Measurements from ENCODE around the gene DDC.

Gene DDC

GRCh38 chr7:50504646-50505546 is 60.3 kb downstream of the DDC start:
- TF ChIP-seq POLR2A (IDR thresholded peaks at IDR 0.05; ENCODE audit: low read length) (no peak), GATA1 (IDR thresholded peaks at IDR 0.05; ENCODE audit: low read depth, low read length) (no peak)
- DNase-seq, result no peak

DNA sequence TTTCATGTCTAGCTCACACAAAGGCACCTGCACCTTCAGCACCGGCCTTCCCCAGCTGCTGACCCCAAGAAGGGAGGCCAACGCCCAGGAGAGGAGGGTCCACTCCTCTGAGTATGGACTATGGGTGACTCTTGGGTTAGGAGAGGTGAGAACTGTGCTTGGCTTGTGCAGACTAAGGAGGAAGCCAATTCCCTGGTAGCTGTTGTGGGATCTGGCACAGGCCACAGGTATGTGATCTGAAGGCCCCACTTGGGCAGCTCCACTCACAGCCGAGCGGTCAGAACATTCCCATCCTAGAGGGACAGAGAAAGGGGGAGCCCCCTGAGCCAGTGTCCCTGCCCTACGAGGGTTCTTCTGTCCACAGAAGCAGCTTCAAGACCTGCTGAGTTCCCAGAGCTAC is 62.3 kb downstream of the DDC start:
- DNase-seq, result no peak
- TF ChIP-seq POLR2A (IDR thresholded peaks at IDR 0.05; ENCODE audit: low read length), result no peak
- no peak for TF ChIP-seq GATA1 (IDR thresholded peaks at IDR 0.05; ENCODE audit: low read depth, low read length)

GRCh38 chr7:50502001-50502684 is 63.1 kb downstream of the DDC start:
- TF ChIP-seq GATA1 (IDR thresholded peaks at IDR 0.05; ENCODE audit: low read depth, low read length) (no peak), POLR2A (IDR thresholded peaks at IDR 0.05; ENCODE audit: low read length) (no peak)
- no peak for DNase-seq

DNA sequence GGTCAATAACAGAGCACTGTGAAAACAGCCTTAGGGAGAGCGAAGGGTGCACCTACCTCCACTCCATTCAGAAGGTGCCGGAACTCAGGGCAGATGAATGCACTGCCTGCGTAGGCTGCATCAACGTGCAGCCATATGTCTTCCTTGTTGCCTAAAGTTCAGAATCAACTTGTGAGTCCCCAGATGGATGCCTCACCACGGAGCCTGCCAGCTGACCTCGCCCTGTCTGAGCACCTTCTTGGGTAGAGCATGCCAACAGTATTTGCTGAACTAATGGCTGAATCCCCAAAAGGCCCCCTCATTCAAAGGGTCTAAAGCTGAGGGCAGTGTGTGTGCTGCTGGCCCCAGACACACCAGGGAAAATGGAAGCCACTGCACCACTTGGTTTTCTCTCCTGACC is 66.1 kb downstream of the DDC start:
- TF ChIP-seq POLR2A (IDR thresholded peaks at IDR 0.05; ENCODE audit: low read length) (no peak), GATA1 (IDR thresholded peaks at IDR 0.05; ENCODE audit: low read depth, low read length) (no peak)
- no peak for DNase-seq

GRCh38 chr7:50497968-50498367 is 67.2 kb downstream of the DDC start:
- DNase-seq, result no peak
- no peak for TF ChIP-seq POLR2A (IDR thresholded peaks at IDR 0.05; ENCODE audit: low read length)
- no peak for TF ChIP-seq GATA1 (IDR thresholded peaks at IDR 0.05; ENCODE audit: low read depth, low read length)

GRCh38 chr7:50497068-50497642 is 68.0 kb downstream of the DDC start:
- DNase-seq, result peak; percentile 58 to 78
- TF ChIP-seq POLR2A (IDR thresholded peaks at IDR 0.05; ENCODE audit: low read length) (peak; percentile 50), GATA1 (IDR thresholded peaks at IDR 0.05; ENCODE audit: low read depth, low read length) (peak; percentile 46)

DNA sequence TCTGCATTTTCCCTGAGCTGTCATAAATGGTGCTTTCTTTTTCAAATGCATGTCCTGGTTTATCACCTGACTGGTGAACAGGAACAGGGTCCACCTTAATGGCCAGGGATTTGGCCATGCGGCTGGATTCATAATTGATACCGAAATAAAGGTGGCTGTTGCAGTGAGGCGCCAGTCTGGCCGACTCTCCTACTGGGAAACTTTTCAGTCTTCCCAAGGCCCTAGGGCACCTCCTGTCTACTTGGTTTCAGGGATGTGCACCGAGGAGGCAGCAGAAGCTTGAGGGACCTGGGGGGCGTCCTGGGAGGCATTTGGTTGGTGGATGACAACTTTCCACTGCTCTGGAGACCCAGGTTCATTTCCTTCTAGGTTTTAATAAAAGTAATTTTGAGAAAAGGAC is 68.6 kb downstream of the DDC start:
- no peak for TF ChIP-seq GATA1 (IDR thresholded peaks at IDR 0.05; ENCODE audit: low read depth, low read length)
- no peak for TF ChIP-seq POLR2A (IDR thresholded peaks at IDR 0.05; ENCODE audit: low read length)
- DNase-seq, result no peak

GRCh38 chr7:50495746-50496145 is 69.5 kb downstream of the DDC start:
- no peak for DNase-seq
- no peak for TF ChIP-seq POLR2A (IDR thresholded peaks at IDR 0.05; ENCODE audit: low read length)
- TF ChIP-seq GATA1 (IDR thresholded peaks at IDR 0.05; ENCODE audit: low read depth, low read length), result no peak

DNA sequence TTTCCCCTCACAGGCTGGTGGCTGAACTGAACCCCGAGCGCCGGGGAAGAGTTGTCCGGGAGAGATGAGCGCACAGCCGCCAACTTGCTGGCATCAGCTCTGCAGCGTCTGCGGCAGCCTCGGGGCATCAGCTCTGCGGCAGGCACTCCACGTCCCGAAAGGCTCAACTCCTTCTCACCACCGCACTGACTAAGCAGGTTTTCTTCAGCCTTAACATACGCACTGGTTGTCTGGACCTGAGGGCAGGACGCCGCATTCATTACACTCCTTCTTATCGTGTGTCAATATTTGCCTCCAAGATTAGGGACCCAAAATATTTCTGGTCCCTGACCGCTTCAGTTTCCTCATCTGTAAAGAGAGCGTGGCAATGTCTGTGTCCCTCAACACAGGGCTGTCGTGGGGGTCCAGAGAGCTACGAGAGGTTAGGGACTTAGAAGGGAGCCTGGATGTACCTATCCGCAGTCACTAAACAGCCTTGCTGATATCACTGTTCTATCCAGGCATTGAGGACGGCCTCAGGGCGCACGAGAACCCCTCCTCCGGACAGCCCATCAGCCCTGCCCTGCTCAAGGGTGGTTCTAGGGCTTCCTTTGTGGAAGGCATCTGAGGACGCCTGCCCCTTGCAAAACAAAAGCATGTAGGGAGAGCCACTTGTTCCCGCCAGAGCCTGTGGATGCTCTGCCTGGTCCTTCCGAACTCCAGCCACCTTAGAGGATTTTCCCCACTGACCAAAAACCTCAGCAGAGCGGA is 72.3 kb downstream of the DDC start:
- DNase-seq, result no peak
- TF ChIP-seq POLR2A (IDR thresholded peaks at IDR 0.05; ENCODE audit: low read length) (no peak), GATA1 (IDR thresholded peaks at IDR 0.05; ENCODE audit: low read depth, low read length) (no peak)

DNA sequence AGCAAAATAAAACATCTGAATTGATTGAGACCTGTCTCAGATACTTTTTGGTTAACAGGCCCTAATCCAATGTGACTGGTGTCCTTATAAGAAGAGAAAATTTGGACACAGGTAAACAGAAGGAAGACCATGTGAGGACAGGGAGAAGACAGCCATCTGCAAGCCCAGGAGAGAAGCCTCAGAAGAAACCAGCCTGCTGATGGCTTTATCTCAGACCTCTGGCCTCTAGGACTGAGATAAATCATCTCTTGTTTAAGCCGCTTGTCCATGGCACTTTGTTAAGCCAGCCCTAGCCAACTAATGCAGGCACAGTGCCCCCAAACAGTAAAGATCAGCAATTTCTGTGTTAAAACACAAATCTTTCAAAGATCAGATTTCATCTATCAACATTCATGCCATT is 73.3 kb downstream of the DDC start:
- DNase-seq, result no peak
- TF ChIP-seq GATA1 (IDR thresholded peaks at IDR 0.05; ENCODE audit: low read depth, low read length), result no peak
- TF ChIP-seq POLR2A (IDR thresholded peaks at IDR 0.05; ENCODE audit: low read length), result no peak

DNA sequence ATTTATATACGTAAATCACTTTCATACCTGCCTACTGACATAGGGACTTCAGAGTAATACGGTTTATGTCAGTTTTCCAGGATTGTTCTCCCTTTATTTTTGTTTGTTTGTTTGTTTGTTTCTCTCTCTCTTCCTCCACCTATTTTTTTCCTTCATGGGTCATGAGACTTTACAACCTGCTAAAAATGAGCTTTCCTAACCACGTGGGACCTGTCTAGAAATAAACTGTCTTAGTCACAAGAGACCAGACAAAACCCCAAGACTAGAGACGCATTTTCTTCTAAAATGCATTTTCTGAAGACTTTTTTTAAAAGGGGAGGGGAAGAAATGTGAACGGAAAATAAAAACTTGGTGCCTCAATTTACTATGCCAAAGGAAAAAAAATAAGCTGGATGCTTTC is 74.0 kb downstream of the DDC start:
- TF ChIP-seq GATA1 (IDR thresholded peaks at IDR 0.05; ENCODE audit: low read depth, low read length) (no peak), POLR2A (IDR thresholded peaks at IDR 0.05; ENCODE audit: low read length) (no peak)
- DNase-seq, result no peak

GRCh38 chr7:50488379-50488778 is 76.8 kb downstream of the DDC start:
- TF ChIP-seq GATA1 (IDR thresholded peaks at IDR 0.05; ENCODE audit: low read depth, low read length) (no peak), POLR2A (IDR thresholded peaks at IDR 0.05; ENCODE audit: low read length) (no peak)
- no peak for DNase-seq

DNA sequence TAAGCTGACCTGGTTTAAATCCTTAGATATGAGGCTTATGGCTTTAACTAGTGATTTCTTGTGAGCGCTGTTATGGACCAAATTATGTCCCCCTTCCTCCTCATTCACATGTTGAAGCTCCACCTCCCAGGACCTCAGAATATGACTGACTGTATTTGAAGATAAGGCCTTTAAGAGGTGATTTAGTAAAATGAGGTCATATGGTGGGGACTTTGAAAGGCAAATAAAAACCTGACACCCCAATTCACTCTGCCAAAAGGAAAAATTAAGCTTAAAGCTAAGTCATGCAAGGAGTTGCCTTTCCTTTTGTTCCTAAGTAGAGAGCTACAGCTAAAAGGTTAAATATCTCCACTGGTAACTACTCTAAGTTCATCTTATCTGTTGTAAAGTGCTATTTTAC is 78.7 kb downstream of the DDC start:
- TF ChIP-seq POLR2A (IDR thresholded peaks at IDR 0.05; ENCODE audit: low read length) (no peak), GATA1 (IDR thresholded peaks at IDR 0.05; ENCODE audit: low read depth, low read length) (no peak)
- no peak for DNase-seq

GRCh38 chr7:50481867-50482266 is 83.3 kb downstream of the DDC start:
- no peak for TF ChIP-seq GATA1 (IDR thresholded peaks at IDR 0.05; ENCODE audit: low read depth, low read length)
- no peak for TF ChIP-seq POLR2A (IDR thresholded peaks at IDR 0.05; ENCODE audit: low read length)
- DNase-seq, result no peak
